Testis (tissue), 2 donors: ENCODE data around the gene SERPINA9.

Experiments used
- CTCF ChIP-seq, 3 experiments: fragments of 450-650 bp in 2 of 3; fragments of 200-600 bp in 1 of 3; sonication (generic) in 1 of 3; IDR thresholded peaks; one replicate each; pipeline ENCODE4 v1.5.1; 2016 to 2019; ENCODE audit warnings: antibody characterized with exemption in 3 of 3, mild to moderate bottlenecking in 2 of 3, moderate library complexity in 1 of 3
- POLR2A ChIP-seq: fragments of 450-650 bp; IDR thresholded peaks from one replicate; pipeline ENCODE4 v1.6.1; 2017; ENCODE audit warnings: antibody characterized with exemption, mild to moderate bottlenecking, moderate library complexity

DNA sequence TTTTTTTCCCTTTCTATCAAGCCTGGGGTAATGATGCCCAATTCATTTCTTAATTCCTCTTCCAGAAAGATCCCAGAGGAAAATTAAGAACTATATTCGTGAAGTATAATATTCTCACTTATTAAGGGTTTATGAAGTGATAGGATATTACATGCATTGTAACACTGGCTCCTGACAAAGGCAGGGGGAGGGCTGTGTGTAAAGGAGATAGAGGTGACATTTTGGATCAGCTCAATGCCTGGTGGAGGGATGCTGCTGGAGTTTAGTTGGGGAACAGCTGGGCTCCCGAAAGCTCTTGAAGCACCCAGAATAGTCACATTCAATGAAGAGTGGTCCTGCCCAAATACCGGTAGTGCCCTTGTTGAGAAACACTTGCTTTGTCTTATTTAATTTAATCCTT is 24.2 kb downstream of the SERPINA9 start:
- TF ChIP-seq CTCF (IDR thresholded peaks at IDR 0.05) (no peak), POLR2A (no peak)
